Ishikawa (cell line): ENCODE measurements around the gene NOXO1.
A peak's percentile ranks its signal among the peaks of the same experiment; 100 is the strongest.

ENCODE experiments used
- CEBPB ChIP-seq: IDR thresholded peaks from 2 replicates; pipeline ENCODE4 v1.6.1; 2012
- CREB1 ChIP-seq: IDR thresholded peaks from 2 replicates; pipeline ENCODE4 v1.6.1; 2012; ENCODE audit warnings: low read depth
- EGR1 ChIP-seq: IDR thresholded peaks from 2 replicates; pipeline ENCODE4 v1.6.1; 2012
- EP300 ChIP-seq: IDR thresholded peaks from 2 replicates; pipeline ENCODE4 v1.6.1; 2012; ENCODE audit warnings: borderline replicate concordance
- FOXM1 ChIP-seq: IDR thresholded peaks from 2 replicates; pipeline ENCODE4 v1.6.1; 2012; ENCODE audit warnings: low read depth, borderline replicate concordance
- MAX ChIP-seq: IDR thresholded peaks from 2 replicates; pipeline ENCODE4 v1.6.1; 2012
- NFIC ChIP-seq: IDR thresholded peaks from 2 replicates; pipeline ENCODE4 v1.6.1; 2012
- RAD21 ChIP-seq: IDR thresholded peaks from 2 replicates; pipeline ENCODE4 v1.6.1; 2012; ENCODE audit warnings: low read depth
- REST ChIP-seq: IDR thresholded peaks from 2 replicates; pipeline ENCODE4 v1.6.1; 2012; ENCODE audit warnings: low read depth, mild to moderate bottlenecking
- TAF1 ChIP-seq: IDR thresholded peaks from 2 replicates; pipeline ENCODE4 v1.6.1; 2012; ENCODE audit warnings: low read depth, mild to moderate bottlenecking
- TCF12 ChIP-seq: IDR thresholded peaks from 2 replicates; pipeline ENCODE4 v1.6.1; 2012; ENCODE audit warnings: low read depth
- TEAD4 ChIP-seq: IDR thresholded peaks from 2 replicates; pipeline ENCODE4 v1.6.1; 2012
- USF1 ChIP-seq: IDR thresholded peaks from 2 replicates; pipeline ENCODE4 v1.6.1; 2012
- YY1 ChIP-seq: IDR thresholded peaks from 2 replicates; pipeline ENCODE4 v1.6.1; 2012; ENCODE audit warnings: low read depth
- ZBTB7A ChIP-seq: IDR thresholded peaks from 2 replicates; pipeline ENCODE4 v1.6.1; 2012; ENCODE audit warnings: low read depth

NOXO1 gene

DNA sequence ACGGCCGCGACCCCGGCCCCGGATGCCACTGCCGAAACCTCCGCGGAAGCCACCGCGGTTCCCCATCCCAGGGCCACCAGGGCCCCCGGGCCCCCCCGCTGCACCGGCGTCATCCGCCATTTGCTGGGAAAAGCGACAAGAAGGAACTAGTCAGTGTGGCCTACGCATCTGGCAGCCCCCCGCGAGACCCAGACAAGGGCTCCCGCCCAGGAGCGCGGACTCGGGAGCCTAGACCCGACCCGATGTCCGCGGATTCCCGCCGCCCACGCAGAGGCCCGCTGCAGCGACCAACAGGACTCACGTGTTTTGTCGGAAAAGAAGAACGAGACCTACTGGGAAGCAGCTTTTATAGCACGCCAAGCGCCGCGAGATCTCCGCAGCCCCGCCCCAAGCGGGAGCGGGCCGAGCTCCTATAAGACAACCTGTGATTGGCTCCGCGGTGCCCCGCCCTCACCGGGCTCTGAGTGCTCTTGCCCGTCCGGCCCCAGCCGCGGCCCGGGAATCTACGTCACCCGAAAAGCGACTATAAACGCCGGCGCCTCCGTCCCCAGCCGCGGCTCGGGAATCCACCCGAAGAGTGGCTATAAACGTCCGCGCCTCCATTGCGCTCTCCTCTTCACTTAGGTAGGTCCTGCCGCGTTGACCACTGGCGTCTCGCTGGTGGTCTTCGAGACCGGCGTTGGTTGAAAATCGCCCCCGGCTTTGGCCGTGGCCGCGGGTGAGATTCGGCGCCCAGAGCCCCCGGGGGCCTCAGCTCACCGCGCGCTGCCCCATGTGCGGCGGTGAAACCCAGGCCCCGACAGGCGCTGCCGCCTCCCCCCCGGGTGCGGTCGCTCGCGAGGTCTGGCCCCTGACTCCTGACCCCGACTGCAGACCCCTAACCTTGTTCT, 16.5 kb downstream of the NOXO1 start, which contains the start of gene RPS2:
RPS2 (minus strand) TSS at position 321 of the 890 bp plus-strand sequence; CDS start at position 120, 201 bp downstream.
- TF ChIP-seq MAX: peak; percentile 97
- peak; percentile 98 for TF ChIP-seq TAF1
- peak; percentile 42; the same call in 1 of the 2 replicates for TF ChIP-seq USF1
- TF ChIP-seq RAD21: no peak
- peak; percentile 73; the same call in 1 of the 2 replicates for TF ChIP-seq YY1
- TF ChIP-seq FOXM1: no peak
- no peak for TF ChIP-seq CEBPB
- peak; percentile 98 for TF ChIP-seq EGR1
- TF ChIP-seq ZBTB7A: no peak
- TF ChIP-seq TCF12: peak; percentile 10; the same call in 1 of the 2 replicates
- peak; percentile 90 for TF ChIP-seq CREB1
- TF ChIP-seq TEAD4: no peak
- no peak for TF ChIP-seq REST
- TF ChIP-seq EP300: no peak
- TF ChIP-seq NFIC: no peak

DNA sequence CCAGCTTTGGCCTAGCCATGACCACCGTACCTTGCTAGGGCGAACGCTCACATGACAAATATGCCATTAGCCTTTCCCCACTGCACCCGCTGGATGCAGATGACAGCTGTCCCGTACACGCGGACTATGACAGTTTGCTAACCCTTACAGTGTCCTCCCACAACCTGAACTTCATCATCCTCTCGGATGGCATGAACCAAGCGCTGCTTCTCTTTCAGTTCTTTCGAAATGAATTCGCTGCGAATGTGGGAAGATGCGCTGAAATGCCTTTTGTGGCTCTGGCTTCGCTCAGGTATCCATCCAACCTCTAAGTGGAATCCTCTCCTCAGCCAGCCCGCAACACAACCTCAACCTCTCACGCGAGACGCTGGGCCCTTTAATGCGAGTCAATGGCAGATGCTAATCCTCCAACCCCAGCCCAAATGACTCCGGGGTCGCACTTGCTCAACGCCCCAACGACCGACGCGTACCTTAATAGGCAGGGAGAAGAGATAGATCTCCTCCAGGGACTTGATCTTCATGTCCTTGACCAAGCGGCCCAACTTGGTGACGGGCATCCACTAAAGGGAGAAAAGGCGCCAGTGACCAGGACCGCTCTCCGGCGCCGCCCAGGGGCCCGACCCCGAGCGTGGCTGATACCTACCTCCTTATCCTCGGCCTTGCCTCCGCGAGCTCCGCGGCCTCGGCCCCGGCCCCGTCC, 17.3 kb downstream of the NOXO1 start:
- TF ChIP-seq MAX: no peak
- TF ChIP-seq CEBPB: no peak
- no peak for TF ChIP-seq RAD21
- TF ChIP-seq EP300: no peak
- TF ChIP-seq TEAD4: no peak
- TF ChIP-seq CREB1: no peak
- TF ChIP-seq TAF1: no peak
- TF ChIP-seq TCF12: no peak
- no peak for TF ChIP-seq REST
- TF ChIP-seq FOXM1: no peak
- TF ChIP-seq ZBTB7A: no peak
- TF ChIP-seq EGR1: no peak
- TF ChIP-seq USF1: no peak
- TF ChIP-seq YY1: no peak
- no peak for TF ChIP-seq NFIC

GRCh38 chr16:1961651-1962067, 19.6 kb downstream of the NOXO1 start:
- no peak for TF ChIP-seq TEAD4
- TF ChIP-seq TCF12: no peak
- TF ChIP-seq CREB1: no peak
- no peak for TF ChIP-seq TAF1
- no peak for TF ChIP-seq EP300
- TF ChIP-seq ZBTB7A: no peak
- no peak for TF ChIP-seq NFIC
- no peak for TF ChIP-seq YY1
- TF ChIP-seq USF1: no peak
- TF ChIP-seq CEBPB: no peak
- no peak for TF ChIP-seq RAD21
- no peak for TF ChIP-seq EGR1
- no peak for TF ChIP-seq REST
